Fibroblast of skin of scalp (primary cell): ENCODE data around the gene INSR.
"Not testable (repeated sequence)": the region's sequence is repeated elsewhere in the genome, so short reads cannot be mapped to it uniquely, and the experiment has no call there.

Experiments used
- DNase-seq: peaks from one replicate; pipeline ENCODE4 v3.0.0-alpha.2; 2013

The INSR gene

DNA sequence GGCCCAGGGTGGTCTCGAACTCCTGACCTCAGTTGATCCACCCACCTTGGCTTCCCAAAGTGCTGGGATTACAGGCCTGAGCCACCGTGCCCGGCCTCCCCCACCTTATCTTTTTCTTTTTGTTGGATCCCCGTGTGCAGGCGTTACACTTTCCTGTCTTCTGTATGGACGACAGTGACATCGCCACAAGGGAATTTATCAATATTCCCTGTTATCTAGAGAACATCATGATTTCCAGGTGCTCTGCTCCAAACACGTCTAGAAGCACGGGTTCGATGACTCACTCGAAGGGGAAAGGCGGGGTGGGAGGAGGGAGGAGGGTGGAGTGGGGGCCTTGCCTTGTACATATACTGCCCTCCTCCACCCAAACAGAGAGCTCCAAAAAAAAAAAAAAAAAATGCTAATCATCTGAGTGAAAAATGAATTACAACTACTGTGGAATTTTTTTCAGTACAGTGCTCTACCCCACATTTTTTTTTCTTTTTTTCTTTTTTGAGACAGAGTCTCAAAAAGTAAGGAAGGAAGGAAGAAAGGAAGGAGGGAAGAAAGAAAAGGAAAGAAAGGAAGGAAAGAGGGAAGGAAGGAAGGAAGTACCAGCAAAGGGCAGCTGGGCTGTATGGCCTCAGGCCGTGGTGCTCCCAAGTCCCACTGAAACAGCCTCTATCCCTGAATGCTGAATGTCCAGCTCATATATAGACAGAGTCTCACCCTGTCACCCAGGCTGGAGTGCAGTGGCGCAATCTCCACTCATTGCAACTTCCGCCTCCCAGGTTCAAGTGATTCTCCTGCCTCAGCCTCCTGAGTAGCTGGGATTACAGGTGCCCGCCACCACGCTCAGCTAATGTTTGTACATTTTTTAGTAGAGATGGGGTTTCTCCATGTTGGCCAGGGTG lies 36.8 kb downstream of the INSR start:
- DNase-seq, result peak; percentile 12

- no peak for DNase-seq
These were observed 38.6 kb downstream of the INSR start for GRCh38 chr19:7255631-7256030.

- no peak for DNase-seq
These were observed 39.1 kb downstream of the INSR start for GRCh38 chr19:7255119-7255518.

DNA sequence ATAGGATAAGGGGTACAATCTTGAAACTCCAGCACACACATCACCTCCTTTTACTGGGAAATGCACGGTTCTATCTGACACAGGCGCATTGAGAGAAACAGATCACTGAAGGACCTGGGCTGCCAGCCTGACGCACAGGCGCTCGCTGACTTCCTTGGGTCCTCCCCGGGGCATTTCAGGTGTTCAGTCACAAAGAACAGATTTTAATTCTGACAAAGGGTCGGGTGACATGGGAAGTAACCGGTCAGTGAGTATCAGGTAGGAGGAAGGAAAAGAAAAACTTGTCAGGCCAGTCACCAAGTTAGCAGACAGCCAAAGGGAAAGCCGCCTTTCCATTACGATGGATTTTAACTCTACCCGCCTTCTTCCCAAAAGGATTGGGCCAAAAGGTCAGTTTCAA lies 39.6 kb downstream of the INSR start:
- no peak for DNase-seq

DNA sequence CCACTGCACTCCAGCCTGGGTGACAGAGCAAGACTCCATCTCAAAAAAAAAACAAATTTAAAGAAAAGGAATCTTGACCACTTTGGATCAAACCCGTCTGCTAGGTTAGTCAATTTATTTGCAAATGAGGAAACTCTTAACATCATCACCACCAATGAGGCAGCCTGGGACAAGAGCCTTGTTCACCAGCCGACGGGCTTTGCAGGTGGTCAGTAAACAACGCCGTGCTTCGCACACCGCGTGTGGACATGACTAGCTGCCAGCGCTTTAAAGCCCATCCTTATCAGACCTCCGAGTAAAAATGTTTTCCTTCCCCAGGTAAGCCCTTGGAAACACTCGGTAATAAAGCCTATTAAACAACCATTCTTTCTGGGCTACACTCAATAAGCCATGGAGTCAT lies 41.9 kb downstream of the INSR start:
- no peak for DNase-seq

GRCh38 chr19:7251494-7251893 lies 42.7 kb downstream of the INSR start:
- DNase-seq, result no peak

GRCh38 chr19:7250951-7251350 lies 43.3 kb downstream of the INSR start:
- DNase-seq, result peak; percentile 14

DNA sequence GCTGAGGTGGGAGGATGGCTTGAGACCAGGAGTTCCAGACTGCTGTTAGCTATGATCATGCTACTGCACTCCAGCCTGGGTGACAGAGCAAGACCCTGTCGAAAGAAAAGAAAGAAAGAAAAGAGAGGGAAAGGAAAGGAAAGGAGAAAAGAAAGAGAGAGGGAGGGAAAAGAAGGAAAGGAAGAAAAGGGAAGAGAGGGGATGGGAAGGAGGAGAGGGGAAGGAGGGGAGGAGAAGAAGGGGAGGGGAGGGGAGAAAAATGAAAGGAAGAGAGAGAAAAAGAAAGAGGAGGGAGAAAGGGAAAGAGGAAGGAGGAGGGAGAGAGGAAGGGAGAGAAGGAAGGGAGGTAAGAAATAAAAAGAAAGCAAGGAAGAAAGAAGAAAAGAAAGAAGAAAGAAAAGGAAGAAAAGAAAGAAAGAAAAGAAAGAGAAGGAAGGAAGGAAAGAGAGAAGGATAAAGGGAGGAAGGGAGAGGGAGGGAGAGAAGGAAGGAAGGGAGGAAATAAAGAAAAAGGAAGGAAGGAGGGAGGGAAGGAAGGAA lies 44.1 kb downstream of the INSR start:
- no peak for DNase-seq

GRCh38 chr19:7247155-7247554 lies 47.1 kb downstream of the INSR start:
- no peak for DNase-seq

- no peak for DNase-seq
These were observed 47.6 kb downstream of the INSR start for GRCh38 chr19:7246601-7247000.

- peak; percentile 83 for DNase-seq
These were observed 51.5 kb downstream of the INSR start for GRCh38 chr19:7242601-7243258.

GRCh38 chr19:7238051-7238450 lies 56.2 kb downstream of the INSR start:
- no peak for DNase-seq

DNA sequence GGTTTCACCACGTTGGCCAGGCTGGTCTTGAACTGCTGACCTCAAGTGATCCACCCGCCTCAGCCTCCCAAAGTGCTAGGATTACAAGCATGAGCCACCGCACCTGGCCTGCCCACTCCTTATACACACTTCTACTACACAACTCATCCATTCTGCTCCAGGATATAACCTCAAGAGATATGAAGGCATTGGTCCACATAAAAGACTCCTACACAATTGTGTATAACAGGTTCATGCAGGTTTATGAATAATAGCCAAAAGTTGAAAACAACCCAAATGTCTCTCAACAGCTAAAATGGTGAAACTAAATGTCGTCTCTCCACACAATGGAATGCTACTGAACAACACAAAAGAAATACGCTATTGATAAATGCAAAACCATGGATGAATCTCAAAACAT lies 58.1 kb downstream of the INSR start:
- DNase-seq, result no peak

DNA sequence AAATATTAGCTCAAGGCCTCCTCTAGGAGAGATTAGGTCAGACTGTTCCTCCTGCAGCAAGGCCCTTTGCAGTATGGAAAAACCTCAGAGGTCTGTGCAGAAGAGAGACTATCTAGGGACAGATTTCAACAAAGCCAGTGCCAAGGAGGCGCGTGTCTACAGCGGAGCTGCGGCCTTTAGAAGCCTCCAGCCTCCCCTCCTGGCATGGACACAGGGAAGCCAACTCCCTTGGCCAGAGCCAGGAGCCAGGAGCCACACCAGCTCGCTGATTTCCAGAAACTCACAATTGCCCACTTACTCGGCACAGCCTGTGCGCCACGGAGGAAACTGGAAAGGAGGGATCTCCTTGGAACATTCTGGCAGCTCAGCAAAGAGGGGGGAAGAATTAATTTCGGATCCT lies 63.4 kb downstream of the INSR start:
- DNase-seq, result no peak

- no peak for DNase-seq
These were observed 64.5 kb downstream of the INSR start for GRCh38 chr19:7229735-7230134.

DNA sequence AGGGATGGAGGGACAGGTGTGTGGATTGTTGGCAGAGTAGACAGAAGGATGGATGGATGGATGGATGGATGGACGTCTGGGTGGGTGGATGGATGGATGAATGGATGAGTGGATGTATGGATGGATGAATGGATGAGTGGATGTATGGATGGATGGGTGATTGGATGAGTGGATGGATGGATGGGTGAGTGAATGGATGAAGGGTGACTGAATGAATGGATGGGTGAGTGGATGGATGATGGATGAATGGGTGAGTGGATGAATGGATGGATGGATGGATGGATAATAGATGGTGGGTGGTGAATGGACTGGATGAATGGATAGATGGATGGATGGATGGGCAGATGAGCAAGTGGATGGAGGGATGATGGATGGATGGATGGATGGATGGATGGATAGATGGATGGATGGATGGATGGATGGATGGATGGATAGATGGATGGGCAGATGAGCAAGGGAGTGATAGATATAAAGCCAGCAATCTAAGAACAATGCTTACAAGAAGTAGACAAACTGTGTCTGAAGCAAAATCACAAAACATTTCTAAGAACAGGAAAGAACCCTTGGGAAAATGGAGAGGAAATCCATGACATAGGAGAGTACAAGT lies 65.2 kb downstream of the INSR start:
- DNase-seq, result no peak

DNA sequence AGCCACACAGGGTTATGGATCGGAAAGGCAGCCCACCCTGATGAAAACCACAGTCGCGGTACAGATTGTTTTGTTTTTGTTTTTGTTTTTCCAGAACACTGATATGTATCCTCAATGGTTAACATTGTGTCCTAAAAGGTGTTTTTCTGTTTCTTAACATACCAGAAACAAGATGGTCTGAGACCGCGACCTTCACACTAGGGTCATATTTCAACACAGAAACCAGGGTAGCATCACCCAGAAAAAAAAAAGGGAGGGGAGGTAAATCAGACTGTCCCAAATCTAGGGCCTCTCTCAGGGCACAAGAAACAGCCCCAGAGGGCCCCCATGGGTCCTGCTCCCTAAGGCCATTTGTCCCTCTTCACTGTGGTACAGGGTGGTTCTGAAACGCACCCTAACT lies 66.5 kb downstream of the INSR start:
- DNase-seq, result no peak

GRCh38 chr19:7227149-7227548 lies 67.1 kb downstream of the INSR start:
- not testable (repeated sequence) for DNase-seq

DNA sequence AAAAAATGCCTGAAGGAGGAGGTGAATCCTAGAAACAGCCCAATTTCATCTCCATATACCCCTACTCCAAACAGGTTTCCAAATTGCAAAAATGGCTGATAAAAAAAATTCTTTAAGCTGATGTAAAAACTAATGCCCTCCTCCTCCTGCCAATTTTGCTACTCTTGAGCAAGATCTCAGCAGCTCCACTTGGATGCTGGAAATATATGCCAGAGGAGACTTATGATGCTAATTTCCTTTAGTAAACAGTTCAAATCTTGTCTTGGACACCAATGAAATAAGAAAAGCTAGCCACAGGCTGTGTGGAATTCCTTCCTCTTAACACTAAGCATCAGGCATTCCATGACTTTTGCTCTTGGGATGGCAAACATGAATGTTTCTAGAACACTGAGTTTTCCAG lies 67.5 kb downstream of the INSR start:
- DNase-seq, result no peak

GRCh38 chr19:7225741-7226140 lies 68.5 kb downstream of the INSR start:
- no peak for DNase-seq

- no peak for DNase-seq
These were observed 69.2 kb downstream of the INSR start for GRCh38 chr19:7224995-7225394.

DNA sequence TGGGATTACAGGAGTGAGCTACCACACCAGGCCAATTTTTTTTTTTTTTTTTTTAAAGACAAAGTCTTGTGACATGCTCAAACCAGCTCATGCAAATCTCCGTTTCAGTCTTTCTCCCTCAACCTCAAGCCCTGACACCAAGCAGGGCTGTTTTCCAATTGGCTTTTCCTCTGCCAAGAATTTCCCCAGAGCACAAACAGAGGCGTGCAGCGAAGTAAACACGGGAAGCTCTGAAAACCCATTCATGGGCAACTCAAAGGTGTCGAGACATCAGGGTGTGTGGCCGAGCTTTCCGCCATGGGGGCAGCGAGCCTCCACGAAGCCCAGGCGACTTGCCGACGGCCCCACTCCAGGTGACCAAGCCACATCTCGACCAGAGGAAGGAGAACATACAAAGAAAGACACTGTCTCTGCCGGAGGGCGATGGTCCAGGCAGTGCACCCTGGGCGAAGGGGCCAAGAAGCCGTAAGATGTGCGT lies 70.0 kb downstream of the INSR start:
- no peak for DNase-seq

- DNase-seq, result no peak
These were observed 70.8 kb downstream of the INSR start for GRCh38 chr19:7223429-7223828.
